ENCODE data around the gene PBXIP1. TPM values are rescaled to one million over a fixed set of nuclear protein-coding genes. Genes with fewer than 3 reads are reported as not detected.
A peak's percentile ranks its signal among the peaks of the same experiment; 100 is the strongest.

Gene PBXIP1
- total and polyA plus RNA-seq, 7 donors = 13.6 to 149 (median 77.7) TPM

DNA sequence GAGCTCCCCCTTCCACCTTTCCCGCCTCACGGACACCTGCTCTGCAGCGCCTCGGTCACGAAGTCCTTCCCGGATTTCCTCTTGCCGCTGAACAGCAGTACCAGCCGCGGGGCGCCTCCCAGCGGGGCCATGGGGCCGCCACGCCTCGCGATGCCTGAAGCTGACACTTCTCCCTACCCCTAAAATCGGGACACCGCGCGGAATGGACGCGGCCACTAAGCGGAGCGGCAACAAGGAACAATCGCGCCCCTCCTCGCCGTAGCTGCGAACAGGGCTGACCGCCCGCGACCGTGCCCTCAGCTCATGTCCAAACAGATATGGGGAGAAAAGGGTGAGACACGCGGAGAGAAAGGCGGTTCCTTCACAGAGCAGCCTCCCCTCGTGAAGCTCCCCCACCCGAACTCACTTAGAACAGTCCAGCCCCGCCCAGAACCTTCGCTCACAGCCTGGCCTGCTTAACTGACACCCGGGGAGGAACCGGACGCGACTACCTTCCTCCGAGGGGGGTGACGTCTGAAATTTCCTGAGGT is 19.3 kb downstream of the PBXIP1 start, which contains the start of gene PMVK:
Gene PMVK (minus strand): TSS at position 165 of the 530 bp plus-strand sequence. CDS start 34 bp downstream, at position 131.
- peak within 1 kb of the TSS; percentile 76 for H3K4me3 ChIP-seq
- H3K27me3 ChIP-seq (ENCODE audit: insufficient read depth in 3 of 3, low read length in 2 of 3) = no peaks in the 10 kb centered on the region
- H3K36me3 ChIP-seq (ENCODE audit: insufficient read depth in 1 of 2, low read depth in 1 of 2) = peaks cover 4 to 9% of the 10 kb centered on the region in 2 donors
- peak within 1 kb of the TSS; percentile 95 for H3K27ac ChIP-seq
- peak; percentile 90 to 94 (median 93) for ATAC-seq
- WGBS, 3 donors = 0% methylated on average over 44 to 45 of the region's 45 CpGs
- H3K4me1 ChIP-seq = peaks cover 4% of the 10 kb centered on the region
- DNase-seq = peak; percentile 95 to 97
- TF ChIP-seq, protein P1, sequence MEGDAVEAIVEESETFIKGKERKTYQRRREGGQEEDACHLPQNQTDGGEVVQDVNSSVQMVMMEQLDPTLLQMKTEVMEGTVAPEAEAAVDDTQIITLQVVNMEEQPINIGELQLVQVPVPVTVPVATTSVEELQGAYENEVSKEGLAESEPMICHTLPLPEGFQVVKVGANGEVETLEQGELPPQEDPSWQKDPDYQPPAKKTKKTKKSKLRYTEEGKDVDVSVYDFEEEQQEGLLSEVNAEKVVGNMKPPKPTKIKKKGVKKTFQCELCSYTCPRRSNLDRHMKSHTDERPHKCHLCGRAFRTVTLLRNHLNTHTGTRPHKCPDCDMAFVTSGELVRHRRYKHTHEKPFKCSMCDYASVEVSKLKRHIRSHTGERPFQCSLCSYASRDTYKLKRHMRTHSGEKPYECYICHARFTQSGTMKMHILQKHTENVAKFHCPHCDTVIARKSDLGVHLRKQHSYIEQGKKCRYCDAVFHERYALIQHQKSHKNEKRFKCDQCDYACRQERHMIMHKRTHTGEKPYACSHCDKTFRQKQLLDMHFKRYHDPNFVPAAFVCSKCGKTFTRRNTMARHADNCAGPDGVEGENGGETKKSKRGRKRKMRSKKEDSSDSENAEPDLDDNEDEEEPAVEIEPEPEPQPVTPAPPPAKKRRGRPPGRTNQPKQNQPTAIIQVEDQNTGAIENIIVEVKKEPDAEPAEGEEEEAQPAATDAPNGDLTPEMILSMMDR (IDR thresholded peaks at IDR 0.05) = peak; percentile 19
- no peaks in the 10 kb centered on the region for H3K9me3 ChIP-seq
- intact Hi-C loops (cut with DNase I) = loop anchor here in 1 of 2 donors (10.0 kb wide), 1 partner anchor 372 kb away; the partner anchor contains the start of gene CHRNB2

DNA sequence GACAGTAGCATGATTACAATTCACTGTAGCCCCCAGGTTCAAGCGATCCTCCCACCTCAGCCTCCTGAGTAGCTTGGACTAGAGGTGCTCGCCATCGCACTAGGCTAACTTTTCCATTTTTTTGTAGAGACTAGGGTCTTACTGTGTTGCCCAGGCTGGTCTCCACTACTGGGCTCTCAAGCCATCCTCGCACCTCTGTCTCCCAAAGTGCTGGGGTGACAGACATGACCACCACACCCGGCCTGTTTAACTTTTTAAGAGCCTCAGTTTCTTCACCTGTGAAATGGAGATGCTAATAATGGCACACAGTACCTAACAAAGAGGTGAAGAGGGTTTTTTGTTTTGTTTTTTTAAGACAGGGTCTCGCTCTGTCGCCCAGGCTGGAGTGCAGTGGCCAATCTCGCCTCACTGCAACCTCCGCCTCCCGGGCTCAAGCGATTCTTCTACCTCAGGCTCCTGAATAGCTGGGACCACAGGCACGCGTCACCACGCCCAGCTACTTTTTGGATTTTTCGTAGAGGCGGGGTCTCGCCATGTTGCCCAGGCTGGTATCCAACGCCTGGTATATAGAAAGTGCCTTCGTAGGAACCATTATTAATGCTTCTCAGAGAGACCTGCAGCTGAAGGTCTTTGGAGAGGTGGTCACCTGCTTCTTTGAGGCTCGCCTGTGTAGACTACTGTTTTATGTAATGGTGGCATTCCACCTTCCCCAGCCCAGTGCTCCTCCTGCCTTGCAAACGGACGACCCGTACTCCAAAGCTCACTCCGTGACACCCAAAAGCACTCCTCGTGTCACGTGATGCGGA is 19.9 kb downstream of the PBXIP1 start:
- Histone ChIP-seq H3K27me3 (ENCODE audit: insufficient read depth in 3 of 3, low read length in 2 of 3) (no peaks in the 10 kb centered on the region), H3K4me1 (peaks cover 4% of the 10 kb centered on the region), H3K4me3 (peak overlapping the region; percentile 76), H3K9me3 (no peaks in the 10 kb centered on the region), H3K36me3 (ENCODE audit: insufficient read depth in 1 of 2, low read depth in 1 of 2) (peaks cover 4 to 15% of the 10 kb centered on the region in 2 donors), H3K27ac (peak overlapping the region; percentile 95)
- ATAC-seq (no peak), DNase-seq (no peak)
- TF ChIP-seq, protein P1 (IDR thresholded peaks at IDR 0.05) = no peak
- 29 to 37% (median 33%) methylated on average over 27 of the region's 27 CpGs for whole genome bisulfite sequencing, 3 donors
- intact Hi-C loops (cut with DNase I) = loop anchor here in 1 of 2 donors (10.0 kb wide), 1 partner anchor 371 kb away; the partner anchor contains the start of gene CHRNB2

DNA sequence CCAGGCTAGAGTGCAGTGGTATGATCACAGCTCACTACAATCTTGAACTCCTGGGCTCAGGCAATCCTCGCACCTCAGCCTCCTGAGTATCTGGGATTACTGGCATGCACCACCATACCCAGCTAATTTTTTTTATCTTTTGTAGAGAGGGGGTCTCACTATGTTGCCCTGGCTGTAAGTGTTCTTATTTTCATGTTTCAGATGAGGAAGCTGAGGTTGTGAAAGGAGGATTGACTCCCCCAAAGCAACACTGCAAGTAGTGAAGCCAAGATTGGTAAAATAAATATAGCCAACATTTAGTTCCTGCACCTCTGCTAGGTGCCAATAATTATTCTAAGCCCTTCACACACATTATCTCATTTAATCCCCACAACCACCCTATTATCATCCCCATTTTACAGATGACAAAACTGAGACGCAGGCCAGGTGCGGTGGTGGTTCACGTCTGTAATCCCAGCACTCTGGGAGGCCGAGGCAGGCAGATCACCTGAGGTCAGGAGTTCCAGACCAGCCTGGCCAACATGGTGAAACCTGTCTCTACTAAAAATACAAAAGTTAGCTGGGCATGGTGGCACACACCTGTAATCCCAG is 21.4 kb downstream of the PBXIP1 start:
- no peak for ATAC-seq
- 94 to 96% (median 95%) methylated on average over 5 of the region's 5 CpGs for WGBS, 3 donors
- intact Hi-C loops (cut with DNase I) = loop anchor here in 1 of 2 donors (10.0 kb wide), 1 partner anchor 370 kb away; the partner anchor contains the start of gene CHRNB2

DNA sequence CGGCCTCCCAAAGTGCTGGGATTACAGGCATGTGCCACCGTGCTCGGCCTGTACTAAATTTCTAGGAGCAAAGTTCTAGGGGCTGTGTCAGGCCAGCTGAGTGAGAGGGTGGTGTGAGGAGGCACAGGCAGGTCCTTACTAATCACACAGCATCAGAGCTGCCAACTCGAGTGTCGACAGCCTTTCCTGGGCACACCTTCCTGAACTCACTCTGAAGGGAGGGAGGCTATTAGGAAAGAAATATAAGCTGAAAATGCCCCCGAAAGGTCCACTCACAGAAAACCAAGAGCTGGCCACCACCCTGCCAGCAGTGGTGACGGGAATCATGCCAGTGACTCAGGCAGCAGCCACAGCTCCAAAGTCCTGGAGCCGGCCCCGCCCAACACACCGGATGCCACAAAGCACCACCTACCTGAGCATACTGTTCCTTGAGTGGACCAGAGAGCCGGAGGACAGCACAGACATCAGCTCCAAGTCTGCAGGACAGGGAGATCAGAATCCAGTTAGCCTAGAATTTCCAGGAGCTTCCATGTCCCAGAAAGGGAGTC is 23.9 kb downstream of the PBXIP1 start:
- Histone ChIP-seq H3K27me3 (ENCODE audit: insufficient read depth in 3 of 3, low read length in 2 of 3) (no peaks in the 10 kb centered on the region), H3K4me3 (no peak overlapping the region), H3K36me3 (ENCODE audit: insufficient read depth in 1 of 2, low read depth in 1 of 2) (peaks cover 4 to 55% of the 10 kb centered on the region in 2 donors), H3K27ac (no peak overlapping the region), H3K4me1 (no peaks in the 10 kb centered on the region), H3K9me3 (no peaks in the 10 kb centered on the region)
- ATAC-seq (no peak), DNase-seq (no peak)
- WGBS, 3 donors = 87 to 90% (median 89%) methylated on average over 11 of the region's 11 CpGs
- TF ChIP-seq, protein P1 (IDR thresholded peaks at IDR 0.05) = no peak
- intact Hi-C loops (cut with DNase I) = loop anchor here in 1 of 2 donors (10.0 kb wide), 1 partner anchor 367 kb away; the partner anchor contains the start of gene CHRNB2

More for the DNA sequence above, 21.4 kb downstream of the PBXIP1 start:
- H3K27me3 ChIP-seq (ENCODE audit: insufficient read depth in 3 of 3, low read length in 2 of 3) = no peaks in the 10 kb centered on the region
- peaks cover 4% of the 10 kb centered on the region for H3K4me1 ChIP-seq
- no peaks in the 10 kb centered on the region for H3K9me3 ChIP-seq
- TF ChIP-seq, protein P1 (IDR thresholded peaks at IDR 0.05) = no peak
- H3K4me3 ChIP-seq = no peak overlapping the region
- peaks cover 4 to 30% of the 10 kb centered on the region in 2 donors for H3K36me3 ChIP-seq (ENCODE audit: insufficient read depth in 1 of 2, low read depth in 1 of 2)
- DNase-seq = no peak
- H3K27ac ChIP-seq = no peak overlapping the region
